ENCODE measurements around the gene ALG6.

The ALG6 gene

DNA sequence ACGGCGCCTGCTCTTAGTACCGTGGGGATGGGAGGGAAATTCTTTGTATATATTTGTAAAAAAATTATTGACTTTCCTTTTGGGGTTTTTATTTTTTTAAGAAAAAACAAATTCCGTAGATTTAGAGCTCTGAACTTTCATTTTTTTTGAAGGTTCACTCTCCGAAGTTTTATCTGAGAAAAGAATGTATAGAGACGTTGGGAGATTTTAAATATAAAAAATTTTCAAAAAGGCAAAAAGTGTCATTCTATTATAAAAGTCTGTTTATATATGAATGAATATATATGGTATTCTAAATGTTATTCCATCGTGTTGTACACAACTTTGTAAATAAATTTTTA is 42.7 kb upstream of the ALG6 start:
- ChIA-PET POLR2A (no interaction called here), CTCF (interaction anchor here (1.0 to 1.1 kb wide), 2 partner anchors 11 to 87 kb away, joined by 3 read pairs; no protein-coding TSS in a partner anchor)
- TF ChIP-seq, protein P1, sequence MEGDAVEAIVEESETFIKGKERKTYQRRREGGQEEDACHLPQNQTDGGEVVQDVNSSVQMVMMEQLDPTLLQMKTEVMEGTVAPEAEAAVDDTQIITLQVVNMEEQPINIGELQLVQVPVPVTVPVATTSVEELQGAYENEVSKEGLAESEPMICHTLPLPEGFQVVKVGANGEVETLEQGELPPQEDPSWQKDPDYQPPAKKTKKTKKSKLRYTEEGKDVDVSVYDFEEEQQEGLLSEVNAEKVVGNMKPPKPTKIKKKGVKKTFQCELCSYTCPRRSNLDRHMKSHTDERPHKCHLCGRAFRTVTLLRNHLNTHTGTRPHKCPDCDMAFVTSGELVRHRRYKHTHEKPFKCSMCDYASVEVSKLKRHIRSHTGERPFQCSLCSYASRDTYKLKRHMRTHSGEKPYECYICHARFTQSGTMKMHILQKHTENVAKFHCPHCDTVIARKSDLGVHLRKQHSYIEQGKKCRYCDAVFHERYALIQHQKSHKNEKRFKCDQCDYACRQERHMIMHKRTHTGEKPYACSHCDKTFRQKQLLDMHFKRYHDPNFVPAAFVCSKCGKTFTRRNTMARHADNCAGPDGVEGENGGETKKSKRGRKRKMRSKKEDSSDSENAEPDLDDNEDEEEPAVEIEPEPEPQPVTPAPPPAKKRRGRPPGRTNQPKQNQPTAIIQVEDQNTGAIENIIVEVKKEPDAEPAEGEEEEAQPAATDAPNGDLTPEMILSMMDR (IDR thresholded peaks at IDR 0.05; ENCODE audit: control extremely low read depth, extremely low read depth, low read depth, missing control alignments) = no peak
- no peak for DNase-seq (ENCODE audit: extremely low spot score)

- CTCF ChIA-PET = interaction anchor here (0.8 to 1.9 kb wide), 4 partner anchors 8 to 86 kb away, joined by 3 to 8 read pairs (median 3); no protein-coding TSS in a partner anchor
Observed at GRCh38 chr1:63325279-63325985, 42.0 kb upstream of the ALG6 start.

DNA sequence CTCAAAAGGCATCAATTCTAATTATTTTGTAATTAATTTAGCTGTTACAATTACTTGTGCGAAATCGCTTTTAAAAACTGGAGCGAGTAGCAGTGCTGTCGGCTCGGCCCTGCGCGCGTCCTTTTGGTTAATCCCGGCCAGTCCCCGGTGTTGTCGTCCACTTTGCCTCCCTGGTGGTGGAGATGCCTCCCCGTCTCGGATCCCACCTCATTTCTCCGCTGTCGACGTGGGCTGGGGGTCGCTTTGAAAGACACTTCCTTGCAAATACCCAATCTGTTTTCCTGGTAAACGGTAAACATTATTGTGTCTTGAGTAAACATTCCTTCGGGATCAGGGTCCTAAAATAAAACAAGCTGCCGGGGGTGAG is 41.3 kb upstream of the ALG6 start:
- DNase-seq (ENCODE audit: extremely low spot score) = no peak
- TF ChIP-seq, protein P1 (IDR thresholded peaks at IDR 0.05; ENCODE audit: control extremely low read depth, extremely low read depth, low read depth, missing control alignments) = no peak
- ChIA-PET CTCF (interaction anchor here (0.8 to 7.5 kb wide), 7 partner anchors 7 to 214 kb away, joined by 3 to 48 read pairs (median 4); no protein-coding TSS in a partner anchor), POLR2A (no interaction called here)

More at GRCh38 chr1:63325279-63325985, 42.0 kb upstream of the ALG6 start:
- DNase-seq (ENCODE audit: extremely low spot score) = no peak
- TF ChIP-seq, protein P1 (IDR thresholded peaks at IDR 0.05; ENCODE audit: control extremely low read depth, extremely low read depth, low read depth, missing control alignments) = no peak
- POLR2A ChIA-PET = no interaction called here

DNA sequence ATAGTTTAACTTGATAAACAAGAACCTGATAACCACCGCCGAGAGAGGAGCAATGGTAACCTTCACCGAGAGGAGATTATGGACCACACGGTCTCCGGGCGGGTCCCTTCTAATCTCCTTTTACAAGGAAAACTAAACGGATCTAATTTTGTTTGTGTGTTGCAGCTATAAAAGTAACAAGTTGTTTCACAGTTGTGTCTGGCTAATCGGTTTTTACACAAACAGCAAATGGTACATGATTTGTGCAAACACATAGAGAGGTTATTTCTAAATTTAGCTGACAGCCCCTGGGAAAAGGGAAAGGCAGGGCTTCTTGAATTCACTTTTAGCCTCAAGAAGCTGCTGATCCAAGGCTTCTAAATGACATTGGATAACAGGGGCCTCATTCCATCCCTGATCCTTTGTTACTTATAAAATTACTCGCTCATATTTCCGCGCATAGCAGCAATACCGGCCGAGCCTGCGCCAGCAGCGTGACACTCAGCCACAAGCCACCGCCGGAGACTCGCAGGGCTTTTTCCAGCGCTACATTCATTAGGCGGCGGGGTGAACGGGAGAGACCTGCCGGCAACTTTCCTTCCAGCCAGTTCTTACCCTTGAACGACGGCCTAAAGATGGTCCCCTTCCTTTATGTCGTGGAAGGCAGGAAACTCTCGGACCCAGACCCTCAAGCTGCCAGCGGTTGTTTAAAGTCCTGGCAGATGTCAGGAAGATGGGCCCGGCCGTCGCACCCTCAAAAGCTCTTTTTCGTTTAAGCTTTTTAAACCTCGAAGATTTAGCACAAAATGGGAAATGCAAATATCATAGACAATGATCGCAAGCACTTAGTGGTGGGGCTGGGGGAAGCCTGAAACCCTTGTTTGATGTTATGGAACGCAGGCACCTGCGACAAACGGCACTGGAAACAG is 40.7 kb upstream of the ALG6 start:
- ChIA-PET CTCF (interaction anchor here (0.6 to 7.5 kb wide), 12 partner anchors 8 to 213 kb away, joined by 3 to 48 read pairs (median 4); no protein-coding TSS in a partner anchor), POLR2A (no interaction called here)
- TF ChIP-seq, protein P1 (IDR thresholded peaks at IDR 0.05; ENCODE audit: control extremely low read depth, extremely low read depth, low read depth, missing control alignments) = no peak
- DNase-seq (ENCODE audit: extremely low spot score) = no peak

DNA sequence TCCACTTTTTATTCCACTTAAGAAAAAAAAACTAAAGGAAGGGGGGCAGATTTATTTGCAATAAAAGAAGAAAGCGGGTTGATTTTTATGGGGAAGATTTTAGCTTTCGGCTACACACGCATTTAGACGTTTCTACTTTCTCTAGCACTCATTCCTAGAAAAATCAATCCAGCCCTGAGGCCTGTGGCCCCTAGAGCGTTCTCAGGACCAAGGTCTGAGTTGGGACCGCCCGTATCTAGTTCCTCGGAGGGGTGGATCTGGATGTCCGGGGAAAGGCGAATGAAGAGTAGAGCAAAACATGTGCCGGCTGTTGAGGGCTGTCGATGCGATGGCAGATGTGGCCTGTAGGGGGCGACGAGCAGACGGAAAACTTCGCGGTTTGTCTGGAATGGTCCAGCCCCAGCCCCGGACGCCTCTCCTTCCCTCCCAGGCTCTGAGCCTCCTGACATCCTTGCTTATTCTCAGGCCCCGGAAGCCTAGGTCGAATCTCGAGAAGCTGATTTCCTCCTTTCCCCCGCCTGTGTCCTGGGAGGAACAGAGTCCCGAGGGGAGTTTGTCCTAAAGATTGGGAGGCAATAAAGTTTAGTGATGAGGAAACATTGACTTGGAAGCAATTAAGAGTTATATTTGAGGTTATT is 39.9 kb upstream of the ALG6 start:
- TF ChIP-seq, protein P1 (IDR thresholded peaks at IDR 0.05; ENCODE audit: control extremely low read depth, extremely low read depth, low read depth, missing control alignments) = peak; percentile 81
- ChIA-PET POLR2A (no interaction called here), CTCF (interaction anchor here (0.6 to 7.5 kb wide), 14 partner anchors 7 to 212 kb away, joined by 3 to 48 read pairs (median 4); no protein-coding TSS in a partner anchor)
- peak; percentile 79 for DNase-seq (ENCODE audit: extremely low spot score)

DNA sequence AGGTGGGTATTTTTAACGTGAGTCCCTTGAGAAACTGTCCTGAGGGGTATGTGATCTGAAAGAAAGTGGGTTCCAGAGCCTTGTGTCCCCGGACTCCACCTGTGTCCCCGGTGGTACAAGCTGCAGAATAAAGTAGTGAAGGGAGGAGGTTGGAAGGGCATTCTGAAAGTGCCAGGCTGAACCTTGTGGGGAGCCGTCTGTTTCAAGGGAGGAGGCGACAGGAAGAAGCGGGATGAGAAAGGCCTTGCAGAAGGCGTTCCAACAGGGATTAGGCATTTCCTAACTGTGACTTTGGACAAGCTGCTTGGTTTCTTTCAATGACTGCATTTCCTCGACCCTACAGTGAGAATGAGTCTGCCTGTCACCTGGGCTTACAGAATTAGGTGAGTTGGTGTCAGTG is 39.3 kb upstream of the ALG6 start:
- POLR2A ChIA-PET = no interaction called here

More for the DNA sequence above, 39.3 kb upstream of the ALG6 start:
- DNase-seq (ENCODE audit: extremely low spot score) = no peak
- CTCF ChIA-PET = interaction anchor here (0.6 to 7.5 kb wide), 7 partner anchors 9 to 117 kb away, joined by 3 to 48 read pairs (median 4); no protein-coding TSS in a partner anchor
- TF ChIP-seq, protein P1 (IDR thresholded peaks at IDR 0.05; ENCODE audit: control extremely low read depth, extremely low read depth, low read depth, missing control alignments) = no peak
